HG03520 (cell line): ENCODE measurements around the gene SRPRA.
"Not testable (repeated sequence)": the region's sequence is repeated elsewhere in the genome, so short reads cannot be mapped to it uniquely, and the experiment has no call there.

ENCODE experiments used
- ATAC-seq: cut with Tn5 transposase; IDR thresholded peaks from one replicate; pipeline ENCODE4 v1.9.1; 2021; ENCODE audit warnings: mild to moderate bottlenecking, moderate library complexity; ENCODE audit not compliant: unreplicated experiment

Gene SRPRA, protein sequence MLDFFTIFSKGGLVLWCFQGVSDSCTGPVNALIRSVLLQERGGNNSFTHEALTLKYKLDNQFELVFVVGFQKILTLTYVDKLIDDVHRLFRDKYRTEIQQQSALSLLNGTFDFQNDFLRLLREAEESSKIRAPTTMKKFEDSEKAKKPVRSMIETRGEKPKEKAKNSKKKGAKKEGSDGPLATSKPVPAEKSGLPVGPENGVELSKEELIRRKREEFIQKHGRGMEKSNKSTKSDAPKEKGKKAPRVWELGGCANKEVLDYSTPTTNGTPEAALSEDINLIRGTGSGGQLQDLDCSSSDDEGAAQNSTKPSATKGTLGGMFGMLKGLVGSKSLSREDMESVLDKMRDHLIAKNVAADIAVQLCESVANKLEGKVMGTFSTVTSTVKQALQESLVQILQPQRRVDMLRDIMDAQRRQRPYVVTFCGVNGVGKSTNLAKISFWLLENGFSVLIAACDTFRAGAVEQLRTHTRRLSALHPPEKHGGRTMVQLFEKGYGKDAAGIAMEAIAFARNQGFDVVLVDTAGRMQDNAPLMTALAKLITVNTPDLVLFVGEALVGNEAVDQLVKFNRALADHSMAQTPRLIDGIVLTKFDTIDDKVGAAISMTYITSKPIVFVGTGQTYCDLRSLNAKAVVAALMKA

DNA sequence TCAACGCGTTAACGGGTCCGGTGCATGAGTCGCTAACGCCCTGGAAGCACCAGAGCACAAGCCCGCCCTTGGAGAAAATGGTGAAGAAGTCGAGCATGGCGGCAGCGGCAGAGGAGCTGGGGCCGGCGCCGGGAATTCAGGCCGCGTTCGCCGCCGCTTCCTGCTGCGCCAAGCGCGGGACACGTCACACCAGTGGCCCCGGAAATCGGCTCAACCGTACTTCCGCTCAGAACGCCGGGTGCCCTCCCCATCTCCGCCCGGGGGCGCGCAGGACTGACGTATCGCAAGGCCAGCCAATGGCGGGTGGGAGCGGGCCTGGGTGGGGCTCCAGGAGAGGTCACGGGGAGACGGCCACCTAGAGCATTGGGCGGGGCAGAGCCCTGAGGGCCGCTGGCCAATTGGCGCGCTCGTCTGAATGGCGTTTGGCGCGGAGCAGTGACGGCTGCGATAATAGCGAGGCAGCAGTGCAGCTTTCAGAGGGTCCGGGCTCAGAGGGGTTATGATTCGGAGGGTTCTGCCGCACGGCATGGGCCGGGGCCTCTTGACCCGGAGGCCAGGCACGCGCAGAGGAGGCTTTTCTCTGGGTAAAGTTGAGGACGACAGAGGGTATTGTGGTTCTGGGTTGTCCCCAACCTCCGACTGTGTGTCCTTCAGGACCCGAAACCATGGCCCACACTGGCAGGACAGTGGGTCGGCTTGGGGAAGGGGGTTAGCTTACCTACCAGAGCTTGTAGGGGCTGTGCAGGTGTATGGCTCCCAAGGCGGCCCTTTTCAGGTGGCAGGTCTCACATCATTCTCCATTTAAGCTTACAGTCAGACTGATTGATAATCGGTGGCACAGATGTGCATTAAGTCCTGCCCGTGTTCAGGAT, at the start of gene SRPRA, which contains the start of gene FOXRED1:
Gene SRPRA (minus strand): TSS at position 188 of the 872 bp plus-strand sequence. CDS start 91 bp downstream, at position 97.
Gene FOXRED1 (plus strand): TSS at position 447 of the 872 bp plus-strand sequence. CDS start 53 bp downstream, at position 500.
- peak; percentile 99 for ATAC-seq

DNA sequence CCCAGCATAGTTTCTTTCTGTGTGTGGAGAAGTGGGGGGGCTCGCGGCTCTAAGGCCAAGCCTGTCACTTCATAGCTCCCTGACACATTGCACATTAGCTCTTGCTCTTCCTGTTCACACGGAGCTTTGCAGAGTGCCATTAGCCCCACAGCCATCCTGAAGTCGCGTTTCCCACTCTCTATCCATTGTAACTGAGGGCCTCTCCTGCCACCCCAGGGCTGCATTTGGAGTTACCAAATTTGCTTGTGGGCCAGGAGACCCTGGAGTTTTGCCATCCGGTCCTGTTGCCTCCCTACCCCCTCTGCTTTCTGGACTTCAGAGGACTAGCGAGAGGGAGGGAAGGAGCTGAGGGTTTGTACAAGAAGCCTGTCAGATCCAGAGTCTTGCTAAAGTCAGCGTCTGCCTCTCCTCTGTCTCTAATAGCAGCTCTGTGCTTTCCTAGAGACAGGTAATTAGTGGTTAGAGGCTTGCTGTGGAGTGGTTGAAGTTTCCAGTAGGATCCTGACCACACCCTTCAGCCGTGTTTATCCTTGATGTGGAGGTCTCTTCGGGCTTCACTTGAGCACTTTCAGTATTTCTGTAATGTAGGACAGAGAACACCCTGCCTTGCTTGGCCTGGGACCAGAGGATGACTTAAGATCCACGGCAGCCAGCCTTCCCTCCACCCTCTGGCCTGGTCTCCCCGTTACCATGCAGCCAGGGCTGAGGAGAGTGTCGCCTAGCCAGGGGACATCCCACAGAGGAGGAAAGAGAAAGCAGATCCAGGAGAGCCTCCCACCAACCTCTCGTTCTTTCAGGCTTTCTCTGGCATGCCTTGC, 49.3 kb upstream of the SRPRA start:
- peak; percentile 11 for ATAC-seq

DNA sequence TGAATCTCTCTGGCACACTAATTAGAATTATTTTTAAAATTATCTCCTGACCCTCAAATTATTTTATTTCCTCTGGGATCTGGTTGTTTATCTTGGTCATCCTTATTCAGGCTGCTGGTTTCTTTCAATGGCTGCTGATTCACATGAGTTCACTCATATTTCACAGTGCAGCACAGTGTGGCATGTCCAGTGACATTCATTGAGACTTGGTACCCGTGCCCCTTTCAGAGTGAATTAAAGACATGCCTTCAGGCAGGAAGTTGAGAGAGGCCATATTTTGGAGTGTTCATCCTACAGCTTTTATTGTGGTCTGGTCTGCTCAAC, 48.7 kb upstream of the SRPRA start:
- ATAC-seq, result no peak

DNA sequence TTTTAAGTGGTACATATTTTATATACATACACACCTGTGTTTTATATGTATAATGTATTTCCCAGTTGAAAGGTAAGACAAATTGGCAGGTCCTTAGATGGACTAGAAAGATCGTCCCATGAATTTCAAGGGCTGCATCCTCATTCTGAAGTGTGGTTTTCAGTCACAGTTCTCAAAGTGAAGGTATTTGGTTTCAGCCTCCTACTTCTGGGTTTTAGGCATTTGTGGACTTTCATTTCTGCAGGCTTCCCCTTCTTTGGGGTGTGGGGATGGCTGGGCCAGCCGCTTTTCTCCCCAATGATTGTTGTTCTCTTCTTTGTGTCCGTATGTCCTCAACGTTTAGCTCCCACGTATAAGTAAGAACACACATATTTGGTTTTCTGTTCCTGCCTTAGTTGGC, 45.1 kb upstream of the SRPRA start:
- no peak for ATAC-seq

DNA sequence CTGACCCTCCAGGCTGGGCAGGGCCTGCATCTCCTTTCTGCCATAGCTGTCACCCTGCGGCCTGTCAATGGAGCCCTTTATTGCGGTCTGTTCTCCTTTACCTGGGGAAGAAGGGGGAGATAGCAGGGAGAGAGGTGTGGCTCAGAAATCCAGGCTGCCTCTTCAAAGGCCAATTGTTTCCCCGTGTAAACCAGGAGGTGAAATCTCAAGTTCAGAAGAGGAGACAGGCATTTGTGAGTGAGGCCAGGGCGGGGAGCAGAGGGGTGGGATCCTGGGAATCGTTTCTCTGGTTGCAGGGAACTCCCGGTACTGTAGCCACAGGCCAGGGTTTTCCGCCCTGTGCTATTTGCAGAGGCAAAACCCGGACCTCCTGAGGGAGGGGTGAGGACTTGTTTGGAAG, 44.3 kb upstream of the SRPRA start:
- ATAC-seq, result no peak

DNA sequence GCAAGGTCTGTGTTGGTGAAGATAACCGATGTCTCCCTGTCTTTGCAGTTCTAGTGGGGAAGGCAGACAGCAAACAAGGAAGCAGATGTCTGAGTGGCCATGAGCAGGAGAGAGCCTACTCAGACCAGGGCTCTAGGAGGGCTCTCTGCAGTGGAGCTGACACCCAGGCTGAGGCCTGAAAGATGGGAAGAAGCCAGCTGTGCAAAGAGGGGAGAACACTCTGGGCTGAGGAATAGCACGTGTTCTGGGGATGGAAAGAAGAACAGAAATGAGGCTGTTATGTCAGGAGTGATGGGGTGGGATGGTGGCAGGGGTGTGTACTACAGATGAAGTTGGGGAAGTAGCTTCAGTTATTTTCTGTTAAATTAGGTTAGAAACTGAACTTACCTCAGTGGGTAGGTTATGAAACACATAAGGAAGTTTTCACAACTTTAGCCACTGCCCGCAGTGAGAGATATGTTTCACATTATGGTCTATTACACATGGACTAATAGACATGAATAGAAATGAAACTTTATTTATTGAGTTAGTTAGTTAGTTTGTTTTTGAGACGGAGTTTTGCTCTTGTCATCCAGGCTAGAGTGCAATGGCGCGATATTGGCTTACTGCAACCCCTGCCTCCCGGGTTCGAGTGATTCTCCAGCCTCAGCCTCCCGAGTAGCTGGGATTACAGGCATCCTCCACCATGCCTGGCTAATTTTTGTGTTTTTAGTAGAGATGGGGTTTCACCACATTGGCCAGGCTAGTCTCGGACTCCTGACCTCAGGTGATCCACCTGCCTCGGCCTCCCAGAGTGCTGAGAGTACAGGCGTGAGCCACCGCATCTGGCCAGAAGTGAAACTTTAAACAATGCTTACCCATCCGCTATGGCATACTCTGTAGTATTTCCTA, 43.0 kb upstream of the SRPRA start:
- ATAC-seq, result peak; percentile 60

DNA sequence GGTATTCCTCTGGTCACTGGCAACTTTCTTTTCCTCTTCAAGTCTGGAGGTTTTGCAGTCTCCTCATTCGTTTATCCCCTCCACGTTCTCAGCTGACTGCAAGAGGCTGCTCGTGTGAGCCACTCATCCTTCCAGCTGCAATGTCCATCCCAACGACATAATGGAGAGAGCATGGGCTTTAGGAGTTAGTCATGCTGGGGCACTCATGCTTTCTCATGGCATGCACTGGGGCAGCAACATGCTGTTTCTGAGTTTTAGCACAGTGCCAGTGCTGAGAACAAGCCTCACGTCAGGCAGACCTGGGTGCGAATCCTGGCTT, 42.3 kb upstream of the SRPRA start:
- ATAC-seq, result no peak

DNA sequence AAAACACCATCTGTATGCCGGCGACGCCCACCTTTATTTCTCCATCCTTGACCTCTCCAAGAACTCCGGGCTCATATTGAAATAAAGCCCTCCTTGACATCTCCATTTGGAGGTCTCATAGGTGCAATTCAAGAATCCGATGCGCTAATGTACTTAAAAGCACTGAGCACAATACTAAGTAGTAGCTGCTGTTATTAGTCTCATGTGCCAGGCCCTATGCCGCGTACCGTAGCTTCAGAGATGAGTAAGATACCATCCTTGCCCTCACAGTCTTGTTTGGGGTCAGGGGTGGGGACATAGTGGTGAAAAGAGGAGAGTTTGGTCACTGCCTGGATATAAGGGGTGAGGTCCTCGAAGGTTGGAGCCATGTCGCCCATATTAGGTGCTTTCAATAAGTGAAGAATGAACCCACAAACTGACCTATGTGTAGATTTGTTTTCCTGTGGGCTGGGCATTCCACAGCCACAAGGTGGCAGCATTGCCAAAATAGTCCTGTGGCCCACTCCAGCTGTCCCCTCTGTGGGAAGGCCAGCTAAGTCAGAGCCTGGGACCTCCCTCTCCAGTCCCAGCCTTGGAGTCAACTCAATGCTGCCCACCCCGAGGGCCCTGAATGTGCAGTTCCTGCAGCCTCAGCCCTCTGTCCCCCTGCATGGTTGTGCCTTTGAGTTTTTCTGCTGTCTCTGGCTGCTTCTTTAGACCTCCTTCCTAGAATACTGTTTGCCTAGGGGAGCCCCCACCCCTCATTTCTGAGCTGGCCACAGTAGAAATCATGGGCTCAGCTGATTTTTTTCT, 41.7 kb upstream of the SRPRA start:
- ATAC-seq, result peak; percentile 42

DNA sequence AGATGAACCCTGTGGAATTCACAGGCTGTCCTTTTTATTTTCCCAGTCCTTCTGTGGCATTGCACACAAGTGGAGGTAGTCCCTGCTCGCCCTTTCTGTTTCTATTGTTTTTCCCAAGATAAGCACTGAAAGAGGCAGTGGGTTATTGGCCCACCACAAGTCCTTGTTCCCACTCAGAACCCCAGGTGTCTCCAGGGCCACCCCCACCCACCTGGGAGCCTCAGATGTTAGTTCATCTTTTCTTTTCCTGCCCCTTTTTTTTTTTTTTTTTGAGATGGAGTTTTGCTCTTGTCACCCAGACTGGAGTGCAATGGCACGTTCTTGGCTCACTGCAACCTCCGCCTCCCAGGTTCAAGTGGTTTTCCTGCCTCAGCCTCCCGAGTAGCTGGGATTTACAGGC, 40.1 kb upstream of the SRPRA start:
- ATAC-seq, result not testable (repeated sequence)

DNA sequence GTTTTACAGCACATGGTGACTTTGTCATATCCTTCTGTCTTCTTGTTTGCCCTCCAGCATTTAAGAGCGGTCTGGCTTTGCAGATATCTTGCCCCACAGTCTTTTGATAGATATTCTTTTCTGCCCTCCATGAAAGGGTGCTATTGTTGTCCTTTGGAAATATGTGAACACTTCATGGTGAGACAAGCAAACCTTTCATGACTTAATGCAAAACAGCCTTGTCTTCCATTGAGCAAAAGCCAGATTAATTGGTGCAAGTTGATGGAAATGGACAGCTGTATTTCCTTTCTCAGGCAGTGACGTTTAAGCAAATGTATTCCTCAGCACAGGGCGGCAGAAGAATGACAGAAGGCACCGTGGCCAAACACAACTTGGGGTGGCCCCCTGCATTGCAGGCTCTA, 39.6 kb upstream of the SRPRA start:
- no peak for ATAC-seq

DNA sequence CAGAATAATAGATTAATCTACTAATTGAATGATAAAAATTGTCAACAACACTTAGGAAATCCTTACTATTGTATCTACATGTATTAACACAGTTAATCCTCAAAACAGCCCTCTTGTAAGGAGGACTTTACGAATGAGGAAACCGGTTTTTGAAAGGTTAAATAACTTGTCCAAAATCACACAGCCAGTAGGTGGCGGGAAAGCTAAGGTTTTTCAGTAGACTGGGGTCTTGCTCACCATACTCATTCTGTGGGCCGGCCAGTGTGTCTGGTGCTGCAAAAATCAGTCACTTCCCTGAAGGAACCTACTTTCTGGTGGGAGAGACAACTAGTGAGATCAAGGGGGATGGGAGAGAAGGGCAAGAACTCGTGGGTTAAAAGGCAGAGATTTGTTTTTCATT, 39.0 kb upstream of the SRPRA start:
- no peak for ATAC-seq

DNA sequence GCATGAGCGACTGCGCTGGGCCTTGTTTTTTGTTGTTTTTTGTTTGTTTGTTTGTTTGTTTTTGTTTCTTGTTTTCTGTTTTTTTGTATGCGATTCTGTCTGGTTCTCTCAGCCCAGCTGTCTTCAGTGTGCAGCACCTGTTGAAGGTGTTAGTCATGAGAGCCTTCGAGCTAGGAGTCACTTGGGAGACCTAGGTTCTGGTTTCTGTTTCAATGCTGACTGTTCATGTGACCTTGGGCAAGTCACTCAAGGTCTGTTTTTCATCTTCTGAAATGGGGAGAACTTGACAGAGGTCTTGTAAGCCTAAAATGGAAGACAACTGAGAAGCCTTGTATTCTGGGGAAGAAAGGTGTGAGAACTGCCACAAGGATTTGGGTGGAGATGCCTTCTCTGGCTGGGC, 37.0 kb upstream of the SRPRA start:
- peak; percentile 49 for ATAC-seq

DNA sequence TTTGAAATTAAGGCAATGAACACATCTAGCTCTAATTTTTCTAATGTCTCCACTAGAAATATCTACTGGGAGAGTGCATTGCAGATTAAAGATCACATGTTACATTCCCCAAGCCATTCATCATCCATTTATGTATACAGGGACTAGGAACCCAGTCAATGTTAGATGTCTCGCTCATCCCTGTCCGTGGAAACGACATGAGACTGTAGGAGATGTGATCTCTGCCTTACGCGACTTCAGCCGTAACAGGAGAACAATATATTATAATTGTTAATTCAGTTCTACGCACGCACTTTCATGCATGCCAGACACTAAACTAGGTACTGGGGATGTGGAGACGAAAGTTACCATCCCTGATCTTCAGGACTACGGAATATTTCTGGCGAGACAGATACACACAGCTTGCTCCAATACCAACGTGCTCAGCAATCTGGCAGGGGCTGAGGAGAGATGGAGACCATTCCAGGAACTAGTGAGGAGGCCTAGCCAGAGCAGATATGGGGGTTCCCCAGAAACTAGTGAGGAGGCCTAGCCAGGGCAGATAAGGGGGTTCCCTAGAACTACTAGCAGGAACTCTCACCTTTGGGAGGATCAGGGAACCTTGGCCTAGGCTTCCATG, 35.9 kb upstream of the SRPRA start:
- peak; percentile 36 for ATAC-seq

DNA sequence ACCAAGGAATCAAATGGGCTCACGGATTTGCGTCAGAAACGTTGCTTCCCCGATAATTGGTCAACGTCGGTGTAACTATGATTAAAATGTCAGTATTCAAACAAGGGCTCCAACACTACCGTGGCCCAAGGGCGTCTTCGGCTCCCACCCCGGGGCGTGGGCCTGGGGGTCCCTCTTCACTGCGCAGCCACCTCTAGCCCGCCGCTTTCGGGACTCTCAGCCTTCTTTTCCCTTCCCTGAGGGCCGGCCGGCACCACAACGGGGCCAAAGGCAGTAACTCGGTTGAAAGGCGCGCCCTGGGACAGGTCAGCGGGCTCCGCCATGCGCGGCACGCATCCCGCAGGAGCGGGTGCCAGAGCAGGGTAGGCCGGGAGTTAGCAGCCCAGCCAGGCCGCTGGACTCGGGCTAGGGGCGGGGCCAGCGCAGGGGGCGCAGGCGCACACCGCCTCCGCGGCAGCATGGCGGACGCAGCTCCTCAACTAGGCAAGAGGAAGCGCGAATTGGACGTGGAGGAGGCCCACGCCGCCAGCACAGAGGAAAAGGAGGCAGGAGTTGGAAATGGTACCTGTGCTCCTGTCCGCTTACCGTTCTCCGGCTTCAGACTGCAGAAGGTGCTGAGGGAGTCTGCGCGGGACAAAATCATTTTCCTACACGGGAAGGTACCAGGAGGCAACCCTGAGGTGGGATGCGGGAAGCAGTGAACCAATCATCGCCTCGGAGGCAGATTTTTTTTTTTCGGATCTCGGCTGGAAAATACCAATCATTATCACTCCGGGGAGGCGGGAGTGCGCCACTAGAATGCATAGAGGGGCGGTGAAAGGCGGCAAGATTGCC, 35.1 kb upstream of the SRPRA start, which contains the start of gene DCPS:
Gene DCPS (plus strand): TSS at position 438 of the 834 bp plus-strand sequence. CDS start 21 bp downstream, at position 459.
- peak; percentile 72 for ATAC-seq

DNA sequence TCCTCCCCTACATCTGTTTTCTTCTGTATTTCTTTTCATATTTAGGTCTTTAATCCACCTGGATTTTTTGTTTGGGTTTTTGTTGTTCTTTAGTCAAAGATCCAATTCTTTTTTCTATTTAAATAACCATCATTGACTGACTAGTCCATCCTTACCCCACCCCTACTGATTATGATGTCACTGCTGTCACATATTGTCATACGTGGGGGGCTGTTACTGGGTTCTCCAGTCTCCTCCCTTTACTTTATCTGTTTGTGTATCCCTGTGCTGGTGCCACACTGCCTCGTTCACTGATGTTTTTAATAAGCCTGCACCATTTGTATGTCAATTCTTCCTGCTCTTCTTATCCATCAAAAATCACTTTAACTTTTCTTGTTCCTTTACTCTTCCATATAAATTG, 28.3 kb upstream of the SRPRA start:
- ATAC-seq, result no peak

DNA sequence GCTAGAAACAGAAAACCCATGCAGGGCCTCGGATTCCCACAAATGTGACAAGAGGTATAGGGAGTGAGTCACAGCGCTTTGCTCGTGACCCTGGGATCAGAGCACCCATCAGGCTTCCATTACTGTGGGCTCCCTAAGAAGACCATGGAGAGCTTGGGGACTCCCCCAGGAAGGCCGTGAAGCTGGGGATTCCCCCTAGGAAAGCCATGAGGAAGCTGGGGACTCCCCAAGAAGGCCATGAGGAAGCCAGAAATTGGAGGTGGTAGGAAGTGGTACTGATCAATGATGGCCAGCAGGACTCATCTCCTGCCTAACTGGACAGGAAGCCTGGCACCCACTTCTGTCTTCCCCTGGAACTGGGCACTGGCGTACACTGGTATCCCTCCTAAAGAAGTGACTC, 25.0 kb upstream of the SRPRA start:
- no peak for ATAC-seq

DNA sequence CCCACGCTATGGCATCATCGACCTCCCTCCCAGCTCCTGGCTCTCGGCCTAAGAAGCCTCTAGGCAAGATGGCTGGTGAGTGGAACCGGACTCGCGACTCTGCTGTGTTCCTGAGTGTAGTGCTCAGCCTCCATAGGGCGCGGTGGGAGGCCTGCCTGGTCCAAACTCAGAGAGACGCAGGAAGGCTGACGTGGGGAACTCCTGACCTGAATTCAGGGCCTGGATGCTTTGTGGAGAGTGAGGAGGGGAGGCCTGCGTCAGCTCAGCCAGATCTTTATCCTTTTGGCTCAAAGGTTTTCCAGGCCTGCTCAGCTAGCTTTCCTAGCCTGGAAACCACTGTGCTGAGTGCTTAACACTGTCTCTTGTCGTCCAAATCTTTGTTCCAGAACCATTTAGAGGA, 22.2 kb upstream of the SRPRA start:
- no peak for ATAC-seq

DNA sequence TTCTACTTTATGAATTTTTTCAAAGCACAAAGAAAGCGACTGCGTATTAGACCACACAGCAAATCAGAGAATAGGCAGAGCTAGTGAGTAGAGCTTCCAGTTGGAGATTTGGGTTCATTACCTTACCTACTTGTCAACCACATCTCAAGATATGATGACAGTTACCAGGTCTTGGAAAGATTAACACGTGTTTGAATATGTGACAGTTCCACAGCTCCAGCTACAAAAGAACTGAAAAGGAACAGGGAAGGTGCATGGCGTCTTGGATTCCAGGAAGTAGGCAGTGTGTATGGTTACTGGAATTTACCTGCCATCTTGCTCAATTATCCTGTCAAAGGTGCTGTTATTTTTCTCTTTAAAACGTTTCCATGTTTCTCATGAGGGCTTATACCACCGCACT, 19.5 kb upstream of the SRPRA start:
- ATAC-seq, result no peak
